ENCODE measurements around the gene PFN3.

PFN3 gene

DNA sequence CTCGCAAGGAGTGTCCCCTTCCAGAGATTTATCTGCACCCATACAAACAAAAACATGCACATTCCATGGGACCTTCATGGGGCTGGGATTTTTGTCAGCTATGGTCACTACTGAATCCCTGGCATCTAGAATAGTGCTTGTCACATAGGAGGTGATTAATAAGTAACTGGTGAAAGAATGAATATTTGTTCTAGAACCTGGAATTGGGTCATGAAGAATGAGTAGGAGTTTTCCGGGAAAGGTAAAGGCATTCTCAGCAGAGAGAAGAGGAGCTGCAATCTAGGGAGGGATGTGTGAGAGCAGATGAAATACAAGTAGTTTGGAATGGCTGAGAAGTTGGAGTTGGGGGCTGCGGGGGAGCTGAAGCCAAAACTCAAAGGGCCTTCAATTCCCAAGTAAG is 46.2 kb downstream of the PFN3 start:
- no peak overlapping the region for H3K4me3 ChIP-seq (ENCODE audit: low read depth, low read length)

GRCh38 chr5:177353093-177353492 is 47.4 kb downstream of the PFN3 start:
- Histone ChIP-seq H3K4me1 (ENCODE audit: control insufficient read depth, insufficient read depth, low read length) (peaks cover 25% of the 10 kb centered on the region), H3K36me3 (ENCODE audit: control insufficient read depth, insufficient read depth, low read length) (peaks cover 15% of the 10 kb centered on the region), H3K9ac (ENCODE audit: low read length) (no peak overlapping the region), H3K4me3 (ENCODE audit: low read depth, low read length) (no peak overlapping the region), H3K9me3 (ENCODE audit: control insufficient read depth, insufficient read depth, low read depth, low read length) (peaks cover 3% of the 10 kb centered on the region; the same call in 1 of the 2 replicates), H3K27me3 (ENCODE audit: control insufficient read depth, insufficient read depth, low read length) (0 out of 2 replicates have a peak, but pooled peaks cover 9% of the 10 kb centered on the region), H3K27ac (ENCODE audit: low read depth, low read length) (no peak overlapping the region)

More for the DNA sequence above, 46.2 kb downstream of the PFN3 start:
- Histone ChIP-seq H3K36me3 (ENCODE audit: control insufficient read depth, insufficient read depth, low read length) (peaks cover 8% of the 10 kb centered on the region; the same call in 1 of the 2 replicates), H3K4me1 (ENCODE audit: control insufficient read depth, insufficient read depth, low read length) (peaks cover 20% of the 10 kb centered on the region), H3K9me3 (ENCODE audit: control insufficient read depth, insufficient read depth, low read depth, low read length) (peaks cover 3% of the 10 kb centered on the region; the same call in 1 of the 2 replicates), H3K27ac (ENCODE audit: low read depth, low read length) (no peak overlapping the region), H3K27me3 (ENCODE audit: control insufficient read depth, insufficient read depth, low read length) (0 out of 2 replicates have a peak, but pooled peaks cover 9% of the 10 kb centered on the region), H3K9ac (ENCODE audit: low read length) (no peak overlapping the region)

- H3K27me3 ChIP-seq (ENCODE audit: control insufficient read depth, insufficient read depth, low read length), result 0 out of 2 replicates have a peak, but pooled peaks cover 9% of the 10 kb centered on the region
- peak within 1 kb of the TSS; percentile 95 for H3K4me3 ChIP-seq (ENCODE audit: low read depth, low read length)
- peak within 1 kb of the TSS; percentile 98 for H3K27ac ChIP-seq (ENCODE audit: low read depth, low read length)
- peaks cover 3% of the 10 kb centered on the region; the same call in 1 of the 2 replicates for H3K9me3 ChIP-seq (ENCODE audit: control insufficient read depth, insufficient read depth, low read depth, low read length)
- peaks cover 25% of the 10 kb centered on the region for H3K4me1 ChIP-seq (ENCODE audit: control insufficient read depth, insufficient read depth, low read length)
- peaks cover 26% of the 10 kb centered on the region for H3K36me3 ChIP-seq (ENCODE audit: control insufficient read depth, insufficient read depth, low read length)
- peak within 1 kb of the TSS; percentile 95 for H3K9ac ChIP-seq (ENCODE audit: low read length)
These were observed 48.8 kb downstream of the PFN3 start, which contains the start of gene LMAN2 for GRCh38 chr5:177351392-177352329. LMAN2 (minus strand) TSS chr5:177351668; CDS start chr5:177351647, 21 bp downstream.

- Histone ChIP-seq H3K4me1 (ENCODE audit: control insufficient read depth, insufficient read depth, low read length) (peaks cover 25% of the 10 kb centered on the region), H3K27ac (ENCODE audit: low read depth, low read length) (peak overlapping the region; percentile 98; the same call in 1 of the 2 replicates), H3K9me3 (ENCODE audit: control insufficient read depth, insufficient read depth, low read depth, low read length) (peaks cover 3% of the 10 kb centered on the region; the same call in 1 of the 2 replicates), H3K4me3 (ENCODE audit: low read depth, low read length) (peak overlapping the region; percentile 95), H3K36me3 (ENCODE audit: control insufficient read depth, insufficient read depth, low read length) (peaks cover 26% of the 10 kb centered on the region), H3K27me3 (ENCODE audit: control insufficient read depth, insufficient read depth, low read length) (0 out of 2 replicates have a peak, but pooled peaks cover 9% of the 10 kb centered on the region), H3K9ac (ENCODE audit: low read length) (peak overlapping the region; percentile 95)
These were observed 49.6 kb downstream of the PFN3 start for GRCh38 chr5:177350776-177351391.

Data from HUES6 (cell line).